GM20431 (cell line): Measurements from ENCODE around the gene PGK1.
"Not testable (repeated sequence)": the region's sequence is repeated elsewhere in the genome, so short reads cannot be mapped to it uniquely, and the experiment has no call there.

Source experiments
- in situ Hi-C: fragments of 300-500 bp; cut with MseI, MboI; formaldehyde crosslinking; loops from one replicate; pipeline ENCODE4 v1.15.0; 2020; ENCODE audit warnings: low sequenced_read_pairs; ENCODE audit not compliant: unreplicated experiment

PGK1 gene

DNA sequence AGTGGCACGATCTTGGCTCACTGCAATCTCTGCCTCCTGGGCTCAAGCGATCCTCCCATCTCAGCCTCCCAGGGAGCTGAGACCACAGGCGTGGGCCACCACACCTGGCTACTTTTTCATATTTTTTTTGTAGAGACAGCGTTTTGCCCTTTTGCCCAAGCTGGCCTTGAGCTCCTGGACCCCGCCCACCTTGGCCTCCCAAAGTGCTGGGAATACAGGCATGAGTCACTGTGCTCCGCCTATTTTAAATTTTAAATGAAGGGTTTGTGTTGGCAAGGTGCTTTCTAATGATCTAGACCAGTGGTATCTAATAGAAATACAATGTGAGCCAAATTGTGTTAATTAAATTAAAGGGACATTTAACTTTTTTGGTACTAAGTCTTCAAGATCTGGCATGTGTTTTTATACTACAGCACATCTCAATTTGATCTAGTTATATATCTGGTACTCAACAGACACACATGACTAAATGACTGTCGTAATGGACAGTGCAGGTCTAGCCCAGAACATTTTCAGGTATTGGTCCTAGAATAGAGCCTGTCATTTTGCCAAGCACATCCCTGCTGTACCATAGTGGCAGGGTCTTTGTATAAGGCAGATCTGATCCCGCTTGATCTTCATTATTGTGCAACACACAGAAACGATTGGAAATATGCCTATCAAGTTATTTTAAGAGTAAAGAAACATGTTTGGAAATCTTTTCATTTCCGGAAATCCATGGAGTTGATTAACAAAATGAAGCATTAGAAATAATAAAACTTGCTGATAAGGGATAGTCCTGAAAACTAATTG, 7.3 kb downstream of the PGK1 start:
- in situ Hi-C loops, result no loop called here

DNA sequence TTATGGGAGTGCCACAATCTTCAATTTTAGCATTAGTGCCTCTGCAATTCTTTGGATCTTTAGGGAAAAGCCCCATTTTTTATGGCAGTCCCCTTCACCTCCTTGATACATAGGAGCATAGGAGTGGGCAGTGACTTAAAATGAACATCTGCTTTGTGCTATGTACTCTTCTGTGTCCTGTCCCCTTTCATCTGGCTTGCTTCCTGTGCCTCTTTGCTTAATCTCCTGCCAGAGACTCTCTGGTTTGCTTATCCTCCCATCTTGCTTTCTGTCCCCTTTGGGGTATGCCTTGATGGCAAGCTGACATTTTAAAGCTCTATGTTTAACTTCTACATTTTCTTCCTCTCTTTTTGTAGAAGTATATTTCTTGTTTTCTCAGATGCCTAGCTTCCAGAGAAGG, 12.3 kb downstream of the PGK1 start:
- in situ Hi-C loops, result no loop called here

DNA sequence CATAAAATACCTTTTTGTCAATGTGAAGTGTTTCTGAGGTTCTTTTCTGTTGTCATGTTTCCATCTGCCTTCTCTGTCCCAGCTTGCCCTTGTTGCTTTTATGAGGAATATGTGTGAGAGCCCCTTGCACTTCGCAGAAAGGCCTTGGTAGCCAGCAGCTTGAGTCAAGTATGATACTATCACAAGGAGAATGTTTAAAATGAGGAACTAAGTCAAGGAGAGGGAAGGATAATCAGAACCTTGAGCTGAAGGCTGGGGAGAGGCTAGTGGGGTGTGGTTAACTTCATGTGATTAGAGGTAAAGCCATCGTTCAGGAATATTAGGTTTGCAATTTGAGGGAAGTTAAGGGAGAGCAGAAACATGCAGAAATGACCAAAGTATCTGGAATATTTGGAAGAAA, 12.7 kb downstream of the PGK1 start:
- in situ Hi-C loops, result no loop called here

DNA sequence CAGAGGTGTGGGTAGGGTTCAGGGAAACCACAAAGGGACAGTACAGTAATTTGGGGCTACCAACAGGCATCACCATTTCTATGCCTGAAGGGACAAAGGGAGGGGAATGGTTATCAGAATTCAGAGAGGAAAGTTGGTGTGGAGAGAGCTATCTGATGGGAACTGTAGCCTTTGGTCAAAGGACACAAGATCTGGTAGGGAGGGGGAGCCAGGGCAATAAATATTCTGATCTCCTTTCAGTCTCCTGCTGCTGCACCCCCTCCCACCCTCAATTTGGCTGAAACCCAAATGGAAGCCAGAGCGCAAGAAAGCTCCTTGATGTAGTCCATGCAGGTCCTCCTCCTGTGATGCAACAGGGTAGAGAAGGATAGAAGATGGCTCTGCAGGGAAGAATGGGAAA, 14.6 kb downstream of the PGK1 start:
- in situ Hi-C loops, result no loop called here

DNA sequence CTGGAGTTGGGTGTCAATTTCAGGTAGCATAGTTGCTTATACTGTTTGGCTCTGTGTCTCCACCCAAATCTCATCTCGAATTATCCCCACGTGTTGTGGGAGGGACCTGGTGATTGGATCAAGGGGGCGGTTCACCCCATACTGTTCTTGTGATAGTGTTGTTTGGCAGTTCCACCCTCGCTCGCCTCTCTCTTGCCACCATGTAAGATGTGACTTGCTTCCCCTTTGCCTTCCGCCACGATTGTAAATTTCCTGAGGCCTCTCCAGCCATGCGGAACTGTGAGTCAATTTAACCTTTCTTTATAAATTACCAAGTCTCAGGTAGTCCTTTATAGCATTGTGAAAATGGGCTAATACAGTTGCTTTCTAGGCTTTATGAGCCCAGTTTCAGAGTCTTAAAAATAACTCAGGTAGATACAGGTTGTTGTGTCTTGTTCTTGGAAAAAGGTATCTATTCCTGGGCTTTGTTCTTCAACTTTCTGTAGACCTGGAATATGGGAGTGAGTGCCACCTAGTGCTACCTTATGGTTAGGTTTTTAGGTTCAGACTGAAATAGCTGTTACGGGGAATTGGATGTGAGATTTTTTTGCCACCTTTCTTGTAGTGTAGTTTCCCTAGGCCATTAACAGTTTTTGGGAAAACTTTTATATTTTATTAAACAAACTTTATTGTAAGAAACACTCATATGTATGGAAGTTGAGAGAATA, 15.6 kb downstream of the PGK1 start:
- in situ Hi-C loops, result no loop called here

DNA sequence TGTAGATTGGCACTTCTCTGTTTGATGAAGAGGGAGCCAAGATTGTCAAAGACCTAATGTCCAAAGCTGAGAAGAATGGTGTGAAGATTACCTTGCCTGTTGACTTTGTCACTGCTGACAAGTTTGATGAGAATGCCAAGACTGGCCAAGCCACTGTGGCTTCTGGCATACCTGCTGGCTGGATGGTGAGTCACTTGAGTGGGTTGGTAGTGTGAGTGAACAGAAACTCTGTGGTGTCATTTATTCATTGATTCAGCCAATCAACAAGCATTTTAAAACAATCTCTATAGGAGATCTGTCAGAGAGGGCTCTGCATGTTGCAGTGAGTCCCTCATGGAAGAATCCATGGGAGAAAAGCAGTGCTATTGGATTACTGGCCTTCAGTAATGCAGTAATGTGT, 19.1 kb downstream of the PGK1 start:
- in situ Hi-C loops, result no loop called here

DNA sequence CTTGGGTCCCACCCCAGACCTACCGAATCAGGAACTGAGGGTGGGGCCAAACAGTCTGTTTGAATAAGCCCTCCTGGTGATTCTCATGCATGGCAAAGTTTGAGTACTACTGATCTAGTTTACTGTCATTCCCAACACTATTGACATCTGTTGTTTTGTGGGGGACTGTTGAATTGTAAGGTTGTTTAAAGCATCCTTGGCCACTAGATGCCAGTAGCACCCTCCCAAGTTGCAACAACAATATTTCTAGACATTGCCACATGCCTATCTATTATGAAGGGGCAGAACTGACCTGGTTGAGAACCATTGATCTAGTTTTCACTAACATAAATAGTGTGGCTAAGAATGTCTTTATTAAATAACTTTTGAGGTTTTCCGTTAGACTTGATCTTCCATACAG, 20.3 kb downstream of the PGK1 start:
- in situ Hi-C loops, result no loop called here

DNA sequence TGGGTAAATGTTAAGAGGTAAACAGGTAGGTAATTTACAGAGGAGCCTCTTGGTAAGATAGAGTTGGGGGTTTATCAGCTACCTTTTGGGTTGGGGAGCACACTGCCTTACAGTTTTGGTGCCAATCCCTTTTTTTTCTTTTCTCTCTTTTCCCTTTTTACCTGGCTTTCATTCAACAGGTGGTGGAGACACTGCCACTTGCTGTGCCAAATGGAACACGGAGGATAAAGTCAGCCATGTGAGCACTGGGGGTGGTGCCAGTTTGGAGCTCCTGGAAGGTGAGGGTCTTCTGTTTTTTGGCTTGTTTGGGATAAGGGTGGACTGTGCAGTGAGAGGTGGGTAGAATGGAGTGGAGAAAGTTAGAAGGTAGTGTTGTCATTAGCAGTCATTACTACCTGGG, 21.1 kb downstream of the PGK1 start:
- in situ Hi-C loops, result no loop called here

DNA sequence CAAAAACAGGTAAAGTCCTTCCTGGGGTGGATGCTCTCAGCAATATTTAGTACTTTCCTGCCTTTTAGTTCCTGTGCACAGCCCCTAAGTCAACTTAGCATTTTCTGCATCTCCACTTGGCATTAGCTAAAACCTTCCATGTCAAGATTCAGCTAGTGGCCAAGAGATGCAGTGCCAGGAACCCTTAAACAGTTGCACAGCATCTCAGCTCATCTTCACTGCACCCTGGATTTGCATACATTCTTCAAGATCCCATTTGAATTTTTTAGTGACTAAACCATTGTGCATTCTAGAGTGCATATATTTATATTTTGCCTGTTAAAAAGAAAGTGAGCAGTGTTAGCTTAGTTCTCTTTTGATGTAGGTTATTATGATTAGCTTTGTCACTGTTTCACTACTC, 21.7 kb downstream of the PGK1 start:
- in situ Hi-C loops, result not testable (repeated sequence)

DNA sequence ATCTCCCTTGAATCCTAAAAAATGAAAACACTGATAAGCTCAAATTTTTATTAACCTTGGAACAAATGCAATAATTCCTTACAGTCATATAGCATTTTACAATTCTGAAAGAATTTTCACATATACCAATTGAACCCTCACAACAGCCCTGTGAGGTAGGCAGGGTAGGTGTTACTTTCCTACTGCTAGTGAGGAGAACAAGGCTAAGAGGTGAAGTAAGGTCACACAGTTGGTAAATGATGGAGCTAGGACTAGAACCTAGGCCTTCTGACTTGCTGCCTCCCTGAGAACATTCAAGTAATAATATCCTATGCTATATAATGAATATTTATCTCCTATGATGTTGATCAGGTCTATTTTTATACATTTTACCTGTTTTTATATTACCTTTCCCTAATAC, 25.7 kb downstream of the PGK1 start:
- in situ Hi-C loops, result no loop called here

DNA sequence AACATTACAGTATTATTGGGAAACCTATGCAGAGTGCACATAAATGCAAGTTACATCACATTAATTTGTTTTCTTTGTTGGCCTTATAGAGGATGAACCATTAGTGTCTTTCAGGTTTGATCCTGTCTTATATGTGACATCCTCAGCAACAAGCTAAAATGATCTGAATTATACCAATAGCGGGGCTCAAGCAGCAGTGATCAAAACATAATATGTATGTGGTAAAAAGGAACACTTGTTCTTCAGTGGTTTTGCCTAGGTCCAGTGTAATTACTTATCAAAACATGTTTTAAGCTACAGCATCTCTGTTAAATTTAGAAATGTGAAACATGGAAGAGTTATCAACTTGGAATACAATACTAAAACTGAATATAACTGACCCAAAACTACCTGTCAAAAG, 26.3 kb downstream of the PGK1 start:
- in situ Hi-C loops, result no loop called here

DNA sequence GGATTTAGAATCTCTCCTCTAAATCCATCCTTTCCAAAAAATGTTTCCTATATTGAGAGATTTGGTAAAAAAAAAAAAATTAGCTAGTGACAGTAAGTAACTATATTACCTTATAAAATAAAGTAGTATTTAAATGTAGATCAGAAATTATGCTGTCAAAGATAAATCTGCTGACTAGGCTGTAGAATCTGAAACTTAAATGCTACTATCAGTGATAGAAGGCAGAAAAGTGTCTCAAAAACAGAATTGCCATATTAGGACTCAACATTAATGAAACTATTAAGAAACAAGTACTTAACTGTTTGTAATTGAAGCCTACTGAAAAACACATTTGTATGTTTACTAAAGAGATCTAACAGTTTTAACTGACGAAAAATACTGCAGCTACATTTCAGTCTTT, 27.1 kb downstream of the PGK1 start:
- in situ Hi-C loops, result no loop called here

DNA sequence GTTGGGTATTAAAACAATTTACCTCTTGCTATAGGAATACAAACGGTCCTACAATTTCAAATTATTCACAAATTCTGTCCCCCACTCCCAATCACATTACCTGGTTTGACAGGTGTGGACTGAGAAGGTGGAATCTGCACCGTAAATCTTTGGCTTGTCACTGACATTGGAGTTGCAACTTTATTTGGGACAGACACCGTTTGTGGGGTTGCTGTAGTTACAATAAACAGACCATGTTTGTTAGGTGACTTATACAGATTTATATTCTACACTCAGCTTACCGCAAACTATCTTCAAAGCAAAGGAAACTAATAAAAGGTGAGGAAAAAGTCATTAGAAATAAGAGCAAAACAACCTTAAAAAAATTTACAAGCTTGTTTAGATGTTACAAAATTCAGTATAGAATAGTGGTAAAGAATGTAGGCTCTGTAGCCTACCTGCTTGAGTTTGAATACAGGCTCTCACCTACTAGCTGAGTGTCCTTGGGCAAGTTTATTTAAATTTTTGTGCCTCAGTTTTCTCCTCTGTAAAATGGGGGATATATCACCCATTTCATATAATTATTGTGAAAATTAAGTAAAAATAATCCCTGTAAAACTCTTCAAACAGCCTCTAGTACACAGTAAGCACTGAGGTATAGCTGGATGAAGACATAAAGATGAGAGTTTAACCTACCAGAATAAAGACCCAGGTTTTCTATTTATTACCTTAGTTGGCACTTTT, 29.4 kb downstream of the PGK1 start:
- in situ Hi-C loops, result no loop called here

DNA sequence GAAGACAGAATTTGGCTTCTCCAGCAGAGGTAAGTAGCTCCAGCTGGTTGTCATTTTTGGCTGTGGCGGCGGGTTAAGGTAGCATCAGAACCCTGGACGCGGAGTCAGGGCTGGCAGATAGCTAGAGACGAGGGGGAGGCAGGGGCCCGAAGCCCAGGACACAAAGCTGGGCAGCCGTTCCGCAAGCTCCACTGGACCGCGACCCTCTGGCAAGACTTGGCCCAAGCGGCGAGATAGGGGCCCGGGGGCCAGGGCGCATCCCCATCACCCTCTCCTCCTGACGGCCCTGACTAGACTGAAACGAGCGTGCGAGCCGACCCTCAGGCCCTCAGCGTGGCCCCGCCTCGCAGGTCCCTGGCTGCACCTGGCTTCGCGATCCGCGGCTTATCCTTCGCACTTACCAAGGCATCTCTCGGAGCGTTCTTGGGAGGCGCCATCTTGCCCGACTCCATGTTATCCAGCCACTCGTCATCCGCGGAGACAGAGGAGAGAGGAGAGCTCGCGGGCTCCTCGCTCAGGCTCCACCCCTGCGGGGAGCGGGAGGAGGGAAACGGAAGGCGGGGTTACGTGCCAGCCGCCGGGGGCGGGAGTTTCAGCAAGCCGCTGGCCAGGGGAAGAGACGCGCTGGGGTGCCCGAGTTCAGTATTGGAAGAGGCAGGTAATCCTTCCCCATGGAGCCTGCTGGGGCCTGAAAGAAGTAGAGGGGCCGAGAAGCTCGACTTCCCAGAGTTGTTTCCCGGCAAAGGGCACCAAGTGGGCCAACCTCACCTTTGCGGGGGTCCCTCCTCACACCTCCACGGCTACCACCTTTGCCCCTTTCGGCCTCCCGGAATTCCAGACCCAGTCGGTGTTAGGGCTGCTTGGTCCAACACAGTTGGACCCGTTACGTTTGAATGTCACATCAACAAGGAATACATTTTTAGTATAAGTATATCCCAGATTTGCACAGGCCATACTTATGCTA, 35.4 kb downstream of the PGK1 start, which contains the start of gene TAF9B:
Gene TAF9B, minus strand, starts transcription at position 491 of the 964 bp plus-strand sequence. Its CDS starts 39 bp downstream, at position 452.
- in situ Hi-C loops, result no loop called here

DNA sequence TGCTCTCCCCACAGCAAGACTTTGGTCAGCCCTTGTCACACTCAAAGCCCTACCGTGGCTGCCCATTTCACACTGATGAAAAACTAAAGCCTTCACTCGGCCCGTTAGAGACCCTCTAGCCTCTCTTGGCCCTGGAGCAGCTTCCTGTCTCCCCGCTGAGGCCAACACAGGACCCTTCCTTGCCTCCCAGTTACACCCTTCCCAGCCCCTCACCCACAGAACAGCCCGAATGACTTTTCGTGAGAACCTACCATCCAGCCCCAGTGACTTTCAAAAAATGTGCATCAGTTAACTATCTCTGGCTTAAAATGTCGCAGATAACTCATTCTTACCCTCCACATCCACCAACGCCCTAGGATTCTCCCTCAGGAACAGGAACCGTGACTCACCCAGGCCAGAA, 36.2 kb downstream of the PGK1 start:
- in situ Hi-C loops, result no loop called here

DNA sequence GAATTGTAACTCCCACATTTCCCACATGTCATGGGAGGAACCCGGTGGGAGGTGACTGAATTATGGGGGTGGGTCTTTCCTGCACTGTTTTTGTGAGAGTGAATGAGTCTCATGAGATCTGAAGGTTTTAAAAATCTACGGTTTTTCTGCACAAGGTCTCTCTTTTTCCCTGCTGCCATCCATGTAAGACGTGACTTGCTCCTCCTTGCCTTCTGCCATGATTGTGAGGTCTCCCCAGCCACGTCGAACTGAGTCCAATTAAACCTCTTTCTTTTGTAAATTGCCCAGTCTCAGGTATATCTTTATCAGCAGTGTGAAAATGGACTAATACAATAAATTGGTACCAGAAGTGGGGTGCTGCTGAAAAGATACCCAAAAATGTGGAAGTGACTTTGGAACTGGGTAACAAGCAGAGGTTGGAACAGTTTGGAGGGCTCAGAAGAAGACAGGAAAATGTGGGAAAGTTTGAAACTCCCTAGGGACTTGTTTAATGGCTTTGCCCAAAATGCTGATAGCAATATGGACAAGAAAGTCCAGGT, 43.0 kb downstream of the PGK1 start:
- in situ Hi-C loops, result not testable (repeated sequence)

DNA sequence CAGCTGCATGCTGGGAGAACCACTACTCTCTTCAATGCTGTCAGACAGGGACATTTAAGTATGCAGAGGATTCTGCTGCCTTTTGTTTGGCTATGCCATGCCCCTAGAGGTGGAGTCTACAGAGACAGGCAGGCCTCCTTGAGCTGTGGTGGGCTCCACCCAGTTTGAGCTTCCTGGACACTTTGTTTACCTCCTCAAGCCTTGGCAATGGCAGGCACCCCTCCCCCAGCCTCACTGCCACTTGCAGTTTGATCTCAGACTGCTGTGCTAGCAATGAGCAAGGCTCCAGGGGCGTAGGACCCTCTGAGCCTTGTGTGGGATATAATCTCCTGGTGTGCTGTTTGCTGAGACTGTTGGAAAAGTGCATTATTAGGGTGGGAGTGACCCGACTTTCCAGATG, 53.3 kb downstream of the PGK1 start:
- in situ Hi-C loops, result not testable (repeated sequence)

DNA sequence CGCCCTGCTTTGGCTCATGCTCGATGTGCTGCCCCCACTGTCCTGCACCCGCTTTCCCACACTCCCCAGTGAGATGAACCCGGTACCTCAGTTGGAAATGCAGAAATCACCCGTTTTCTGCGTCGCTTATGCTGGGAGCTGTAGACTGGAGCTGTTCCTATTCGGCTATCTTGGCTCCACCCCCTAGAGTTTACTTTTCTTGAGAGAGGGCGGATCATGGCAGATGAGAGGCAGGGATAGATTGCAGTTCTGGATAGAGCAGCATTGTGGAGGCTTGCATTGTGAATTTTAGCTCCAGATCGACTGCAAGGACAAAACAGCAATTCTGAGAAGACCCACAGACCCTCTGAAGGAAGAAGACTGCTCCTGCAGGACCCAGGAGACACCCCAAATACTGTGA, 53.8 kb downstream of the PGK1 start:
- in situ Hi-C loops, result not testable (repeated sequence)

DNA sequence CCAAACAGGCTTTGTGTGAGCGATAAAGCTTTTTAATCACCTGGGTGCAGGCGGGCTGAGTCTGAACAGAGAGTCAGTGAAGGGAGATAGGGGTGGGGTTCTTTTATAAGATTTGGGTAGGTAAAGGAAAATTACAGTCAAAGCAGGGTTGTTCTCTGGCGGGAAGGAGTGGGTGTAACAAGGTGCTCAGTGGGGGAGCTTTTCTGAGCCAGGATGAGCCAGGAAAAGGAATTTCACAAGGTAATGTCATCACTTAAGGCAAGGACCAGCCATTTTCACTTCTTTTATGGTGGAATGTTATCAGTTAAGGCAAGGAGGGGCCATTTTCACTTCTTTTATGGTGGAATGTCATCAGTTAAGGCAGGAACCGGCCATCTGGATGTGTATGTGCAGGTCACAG, 56.7 kb downstream of the PGK1 start:
- in situ Hi-C loops, result not testable (repeated sequence)

DNA sequence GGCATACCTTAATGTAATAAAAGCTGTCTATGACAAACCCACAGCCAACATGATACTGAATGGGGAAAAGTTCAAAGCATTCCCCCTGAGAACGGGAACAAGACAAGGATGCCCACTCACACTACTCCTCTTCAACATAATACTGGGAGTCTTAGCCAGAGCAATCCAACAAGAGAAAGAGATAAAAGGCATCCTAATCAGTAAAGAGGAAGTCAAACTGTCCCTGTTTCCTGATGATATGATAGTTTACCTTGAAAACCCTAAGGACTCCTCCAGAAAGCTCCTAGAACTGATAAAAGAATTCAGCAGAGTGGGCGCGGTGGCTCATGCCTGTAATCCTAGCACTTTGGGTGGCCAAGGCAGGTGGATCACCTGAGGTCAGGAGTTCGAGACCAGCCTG, 59.1 kb downstream of the PGK1 start:
- in situ Hi-C loops, result not testable (repeated sequence)
